HG03135 (cell line): ENCODE measurements around the gene SLC10A4.
"Not testable (repeated sequence)": the region's sequence is repeated elsewhere in the genome, so short reads cannot be mapped to it uniquely, and the experiment has no call there.

Source experiments
- ATAC-seq: cut with Tn5 transposase; IDR thresholded peaks from one replicate; pipeline ENCODE4 v1.9.1; 2021; ENCODE audit warnings: mild to moderate bottlenecking, moderate library complexity; ENCODE audit not compliant: unreplicated experiment

SLC10A4 gene, protein sequence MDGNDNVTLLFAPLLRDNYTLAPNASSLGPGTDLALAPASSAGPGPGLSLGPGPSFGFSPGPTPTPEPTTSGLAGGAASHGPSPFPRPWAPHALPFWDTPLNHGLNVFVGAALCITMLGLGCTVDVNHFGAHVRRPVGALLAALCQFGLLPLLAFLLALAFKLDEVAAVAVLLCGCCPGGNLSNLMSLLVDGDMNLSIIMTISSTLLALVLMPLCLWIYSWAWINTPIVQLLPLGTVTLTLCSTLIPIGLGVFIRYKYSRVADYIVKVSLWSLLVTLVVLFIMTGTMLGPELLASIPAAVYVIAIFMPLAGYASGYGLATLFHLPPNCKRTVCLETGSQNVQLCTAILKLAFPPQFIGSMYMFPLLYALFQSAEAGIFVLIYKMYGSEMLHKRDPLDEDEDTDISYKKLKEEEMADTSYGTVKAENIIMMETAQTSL

DNA sequence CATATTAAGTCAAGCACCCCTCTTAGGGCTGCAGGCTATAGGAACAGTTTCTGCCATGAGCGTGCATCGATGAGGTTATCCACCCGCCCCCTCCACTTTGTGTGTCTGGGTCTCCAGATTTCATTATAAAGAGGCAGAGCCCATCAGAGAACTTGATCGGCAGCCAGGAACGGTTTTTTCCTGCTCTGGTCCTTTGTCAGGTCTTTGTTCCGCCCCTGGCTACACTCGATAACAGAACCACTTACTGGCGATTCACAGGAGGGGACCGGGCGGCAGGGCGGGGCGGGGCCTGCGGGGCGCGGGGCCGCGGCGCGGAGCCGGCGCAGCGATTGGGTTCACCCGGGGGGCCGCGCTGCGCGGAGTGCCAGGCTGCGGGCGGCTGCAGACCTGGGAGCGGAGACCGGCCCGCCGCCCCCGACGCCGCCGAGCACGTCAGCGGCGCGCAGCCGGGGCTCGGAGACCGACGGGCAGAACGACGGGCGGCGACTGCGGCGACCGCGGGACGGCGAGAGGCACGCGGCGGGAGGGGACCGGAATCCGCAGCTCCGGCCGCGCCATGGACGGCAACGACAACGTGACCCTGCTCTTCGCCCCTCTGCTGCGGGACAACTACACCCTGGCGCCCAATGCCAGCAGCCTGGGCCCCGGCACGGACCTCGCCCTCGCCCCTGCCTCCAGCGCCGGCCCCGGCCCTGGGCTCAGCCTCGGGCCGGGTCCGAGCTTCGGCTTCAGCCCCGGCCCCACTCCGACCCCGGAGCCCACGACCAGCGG lies at the start of gene SLC10A4:
Gene SLC10A4 (plus strand): TSS at position 338 of the 771 bp plus-strand sequence. CDS start 219 bp downstream, at position 557.
- no peak for ATAC-seq

DNA sequence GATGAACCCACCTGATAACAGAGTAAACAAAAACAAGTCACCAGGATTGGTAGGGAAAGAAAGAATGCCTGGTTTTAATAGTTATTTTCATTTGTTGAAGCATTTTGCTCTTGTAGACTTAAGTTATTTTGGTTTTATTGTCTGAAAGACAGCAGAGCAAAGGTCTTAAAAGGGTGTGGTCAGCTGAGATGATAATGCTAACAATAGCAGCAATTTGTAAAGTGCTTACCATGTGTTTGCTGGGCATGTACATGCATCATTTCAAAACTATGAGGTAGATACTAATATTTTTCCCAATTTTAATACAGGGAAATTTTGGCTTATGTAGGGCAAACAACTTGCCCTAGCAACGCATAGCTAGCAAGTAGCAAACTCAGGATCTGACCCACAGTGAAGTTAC lies 46.8 kb upstream of the SLC10A4 start:
- ATAC-seq = no peak

DNA sequence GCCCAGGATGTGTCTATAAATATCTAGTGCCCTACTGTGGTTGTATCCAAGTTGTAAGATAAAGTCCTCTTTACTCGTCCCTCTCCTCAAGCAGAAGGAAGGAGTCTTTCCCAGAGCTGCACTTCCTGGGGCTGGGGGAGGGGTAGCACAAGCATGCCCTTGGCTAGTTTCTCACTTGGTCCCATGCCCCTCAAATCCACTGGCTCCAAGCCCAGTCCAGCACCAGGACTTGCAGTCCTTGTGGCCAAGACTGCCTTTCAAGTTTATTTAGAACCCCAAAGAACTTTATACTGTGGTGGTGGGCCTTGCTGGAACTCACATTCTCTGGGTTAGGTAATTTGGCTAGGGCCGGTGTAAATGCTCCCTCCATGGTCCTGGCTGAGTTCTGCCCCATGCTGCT lies 43.2 kb upstream of the SLC10A4 start:
- no peak for ATAC-seq

DNA sequence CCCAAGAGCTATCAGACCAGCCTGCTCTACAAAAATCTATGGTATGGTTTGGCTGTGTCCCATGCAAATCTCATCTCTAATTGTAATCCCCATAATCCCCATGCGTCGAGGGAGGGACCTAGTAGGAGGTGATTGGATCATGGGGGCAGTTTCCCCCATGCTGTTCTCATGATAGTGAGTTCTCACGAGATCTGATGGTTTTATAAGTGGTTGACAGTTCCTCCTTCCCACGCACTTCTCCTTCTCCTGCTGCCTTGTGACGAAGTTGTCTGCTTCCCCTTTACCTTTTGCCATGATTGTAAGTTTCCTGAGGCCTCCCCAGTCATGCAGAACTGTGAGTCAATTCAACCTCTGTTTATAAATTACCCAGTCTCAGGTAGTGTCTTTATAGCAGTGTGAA lies 42.2 kb upstream of the SLC10A4 start:
- ATAC-seq = not testable (repeated sequence)

DNA sequence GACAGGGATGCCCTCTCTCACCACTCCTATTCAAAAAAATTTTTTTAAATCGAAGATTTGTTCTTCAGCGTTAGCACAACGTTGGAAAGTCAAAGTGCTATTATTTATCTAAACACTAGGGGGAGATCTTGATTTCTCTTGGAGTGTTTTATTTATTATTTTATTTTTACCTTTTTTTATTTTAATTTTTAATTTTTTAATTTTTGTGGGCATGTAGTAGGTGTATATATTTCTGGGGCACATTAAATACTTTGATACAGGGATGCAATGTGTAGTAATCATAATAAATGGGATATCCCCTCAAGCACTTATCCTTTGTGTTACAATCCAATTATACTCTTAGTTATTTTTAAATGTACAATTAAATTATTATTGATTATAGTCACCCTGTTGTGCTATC lies 37.4 kb upstream of the SLC10A4 start:
- no peak for ATAC-seq

DNA sequence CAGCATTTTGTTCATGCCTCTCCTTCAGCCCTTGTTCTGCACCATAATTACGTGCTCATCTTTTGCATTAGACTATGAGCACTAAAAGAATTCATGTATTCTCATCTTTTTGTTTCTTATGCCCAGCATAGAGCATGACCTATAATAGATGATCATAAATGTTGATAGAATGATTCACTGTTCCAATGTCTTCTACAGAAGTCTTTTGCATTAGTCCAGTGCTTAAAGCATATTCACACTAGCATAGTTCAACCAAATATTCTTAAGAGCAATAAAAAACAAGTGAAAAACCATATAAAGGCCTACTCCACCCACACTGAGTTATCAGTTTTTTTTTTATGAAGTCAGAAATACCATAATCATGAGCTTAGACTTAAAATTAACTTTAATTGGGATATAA lies 36.5 kb upstream of the SLC10A4 start:
- ATAC-seq = no peak

DNA sequence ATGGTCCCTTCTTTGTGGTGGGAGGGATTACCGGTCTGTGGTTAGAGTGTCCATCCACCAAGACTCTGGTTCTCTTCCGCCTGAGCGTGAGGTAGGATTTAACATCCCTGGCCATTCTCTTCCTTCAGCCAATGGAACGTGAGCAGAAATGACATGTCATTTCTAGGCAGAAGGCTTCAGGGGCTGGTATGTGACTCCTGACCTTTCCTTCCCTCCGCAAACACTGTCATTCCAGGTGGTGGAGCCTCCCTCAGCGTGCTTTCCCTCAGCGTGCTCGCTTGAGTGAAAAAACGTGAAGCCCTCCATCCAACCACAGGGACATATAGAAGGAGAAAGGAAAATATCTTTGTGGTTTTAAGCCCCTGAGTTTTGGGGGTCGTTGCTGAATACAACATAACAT lies 34.0 kb upstream of the SLC10A4 start:
- ATAC-seq = no peak

DNA sequence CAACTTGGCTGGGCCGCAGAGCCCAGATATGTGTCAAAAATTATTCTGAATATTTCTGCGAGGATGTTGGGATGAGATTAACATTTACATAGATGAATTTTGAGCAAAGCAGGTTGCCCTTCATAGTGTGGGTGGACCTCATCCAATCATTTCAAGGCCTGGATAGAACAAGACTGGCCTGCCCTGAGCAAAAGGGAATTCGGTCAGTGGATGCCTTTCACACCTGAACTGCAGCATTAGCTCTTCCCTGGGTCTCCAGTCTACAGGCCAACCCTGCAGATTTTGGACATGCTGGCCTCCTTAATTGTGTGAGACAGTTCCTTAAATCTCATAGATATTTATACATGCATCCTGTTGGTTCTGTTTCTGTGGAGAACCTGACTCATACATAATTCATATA lies 32.4 kb upstream of the SLC10A4 start:
- ATAC-seq = no peak

DNA sequence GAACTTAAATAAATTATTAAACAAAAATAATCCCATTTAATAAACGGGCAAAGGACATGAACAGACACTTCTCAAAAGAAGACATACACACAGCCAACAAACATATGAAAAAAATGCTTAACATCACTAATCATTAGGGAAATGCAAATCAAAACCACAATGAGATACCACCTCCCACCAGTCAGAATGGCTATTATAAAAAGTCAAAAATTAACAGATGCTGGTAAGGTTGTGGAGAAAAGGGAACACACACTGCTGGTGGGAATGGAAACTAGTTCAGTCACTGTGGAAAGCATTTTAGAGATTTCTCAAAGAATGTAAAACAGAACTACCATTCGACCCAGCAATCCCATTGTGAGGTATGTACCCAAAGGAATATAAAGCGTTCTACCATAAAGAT lies 31.5 kb upstream of the SLC10A4 start:
- ATAC-seq = not testable (repeated sequence)

DNA sequence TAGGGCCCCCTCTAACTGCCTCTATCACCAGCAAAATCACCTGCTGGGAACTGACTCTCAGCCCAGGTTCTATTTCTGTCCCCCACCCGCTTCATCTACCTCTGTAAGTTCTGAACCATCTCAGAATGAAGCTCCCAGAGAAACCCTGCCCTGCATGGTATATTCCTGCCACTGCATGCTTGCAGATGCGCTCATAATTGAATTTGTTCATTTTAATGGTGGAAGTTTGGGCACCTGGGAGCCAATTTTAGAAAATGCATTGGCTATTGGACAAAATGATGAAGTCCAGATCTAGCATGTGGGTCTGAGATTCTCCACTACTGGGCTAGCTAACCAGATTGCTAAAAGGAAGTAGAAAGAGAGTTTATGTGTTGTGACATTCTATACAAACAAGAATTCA lies 28.6 kb upstream of the SLC10A4 start:
- no peak for ATAC-seq

DNA sequence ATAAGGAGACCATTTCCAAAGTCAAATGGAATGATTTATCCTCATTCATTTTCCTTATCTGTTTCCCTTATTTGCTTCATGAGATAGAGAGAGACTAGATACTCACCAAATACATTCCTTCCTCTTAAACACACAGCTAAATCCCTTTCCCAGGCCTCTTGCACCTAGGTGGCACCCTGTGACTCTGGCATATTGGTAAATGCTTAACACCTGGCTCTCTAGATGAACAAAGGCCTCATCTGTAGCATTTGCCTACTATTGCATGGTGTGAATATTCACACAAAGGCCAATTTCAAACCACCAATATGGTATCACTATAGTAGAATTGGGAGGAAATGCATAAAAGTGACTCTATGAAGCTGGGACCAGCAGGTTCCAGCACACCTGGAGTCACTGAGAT lies 22.1 kb upstream of the SLC10A4 start:
- ATAC-seq = no peak

DNA sequence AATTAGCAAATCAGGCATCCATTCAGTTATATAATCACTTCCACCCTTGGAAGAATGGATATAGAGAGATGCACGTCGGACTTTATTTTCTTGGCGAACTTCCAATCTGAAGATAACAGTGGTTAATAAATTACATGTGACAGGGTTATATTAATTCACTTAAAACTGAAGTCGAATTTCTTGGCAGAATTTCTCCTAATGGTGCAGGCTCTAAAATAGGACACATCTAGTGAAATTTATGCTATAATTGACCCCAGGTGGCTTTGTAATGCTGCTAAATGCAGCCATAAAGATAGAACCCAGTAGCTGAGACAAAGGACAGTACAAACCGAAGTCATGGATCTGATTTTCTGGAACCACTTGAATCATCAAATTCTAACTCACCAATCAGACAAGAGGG lies 20.8 kb upstream of the SLC10A4 start:
- no peak for ATAC-seq

DNA sequence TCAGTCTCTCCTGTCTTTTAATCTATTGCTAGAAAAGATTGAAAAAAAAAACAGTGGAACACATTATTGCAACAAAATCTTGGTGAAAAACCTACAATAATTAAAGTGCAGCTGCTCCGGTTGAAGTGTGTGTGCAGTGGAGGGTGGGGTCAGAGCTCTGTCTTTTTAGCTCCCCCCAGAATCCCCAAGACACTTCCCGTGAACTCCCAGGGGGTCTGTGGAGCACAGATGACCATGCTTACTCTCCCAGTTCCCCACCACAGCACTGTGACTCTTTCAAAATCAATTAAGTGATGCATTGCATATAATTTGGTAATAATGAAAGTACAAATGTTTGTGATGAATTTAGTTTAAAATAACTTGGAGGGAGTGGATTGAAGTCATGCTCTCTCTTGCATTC lies 15.7 kb upstream of the SLC10A4 start:
- ATAC-seq = no peak

DNA sequence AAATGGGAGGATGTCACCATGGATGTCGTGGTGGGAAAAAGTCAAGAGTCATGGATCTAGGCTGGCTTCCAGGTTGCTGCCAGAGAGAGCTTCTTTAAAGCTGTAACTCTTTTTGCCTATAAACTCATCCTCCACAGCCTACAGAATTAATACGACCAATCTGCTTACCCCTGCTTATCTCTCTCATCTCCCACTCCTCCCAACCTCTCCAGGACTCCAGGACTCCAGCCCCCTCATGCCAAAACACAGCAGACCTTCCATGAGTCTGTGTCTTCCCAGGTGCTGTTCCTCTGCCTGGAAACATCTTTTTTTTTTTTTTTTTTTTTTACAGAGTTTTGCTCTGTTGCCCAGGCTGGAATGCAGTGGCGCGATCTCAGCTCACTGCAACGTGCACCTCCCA lies 15.3 kb upstream of the SLC10A4 start:
- ATAC-seq = no peak

DNA sequence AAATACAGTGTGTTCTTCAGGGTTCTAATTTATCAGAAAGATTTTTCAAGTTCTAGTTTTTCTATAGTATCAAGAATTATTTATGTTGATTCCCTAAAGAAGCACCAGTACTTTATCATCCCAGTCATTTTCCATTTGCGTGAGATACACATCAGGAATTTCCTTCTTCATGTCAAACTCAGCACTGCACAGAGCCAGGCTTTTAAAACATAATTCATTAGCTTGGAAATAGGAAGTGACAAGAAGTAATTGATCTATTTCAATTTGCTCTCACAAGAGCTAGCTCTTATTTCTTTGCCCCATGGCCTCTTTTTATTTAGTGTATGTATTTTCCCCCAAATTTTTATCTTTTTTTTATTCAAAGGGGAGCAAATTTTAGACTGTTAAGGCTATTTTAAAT lies 13.0 kb upstream of the SLC10A4 start:
- ATAC-seq = no peak

DNA sequence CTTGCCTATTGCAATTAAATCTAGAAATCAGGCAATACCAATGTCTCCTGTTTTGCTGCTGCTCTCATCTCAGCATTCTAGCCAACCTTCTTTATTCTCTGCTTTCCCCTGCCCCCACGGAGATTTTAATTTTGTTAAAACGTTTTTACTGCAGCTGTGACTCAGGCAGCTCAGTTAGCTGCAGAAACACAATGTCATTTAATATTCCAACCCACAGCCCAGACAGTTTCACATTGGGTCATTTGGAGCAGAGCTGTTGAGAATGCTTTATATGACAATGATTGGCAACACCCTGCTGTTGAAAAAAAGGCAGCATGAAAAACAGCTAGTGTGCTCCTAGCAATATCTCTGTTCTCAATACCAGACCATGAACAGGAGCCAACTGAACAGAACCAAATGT lies 12.6 kb upstream of the SLC10A4 start:
- ATAC-seq = no peak

DNA sequence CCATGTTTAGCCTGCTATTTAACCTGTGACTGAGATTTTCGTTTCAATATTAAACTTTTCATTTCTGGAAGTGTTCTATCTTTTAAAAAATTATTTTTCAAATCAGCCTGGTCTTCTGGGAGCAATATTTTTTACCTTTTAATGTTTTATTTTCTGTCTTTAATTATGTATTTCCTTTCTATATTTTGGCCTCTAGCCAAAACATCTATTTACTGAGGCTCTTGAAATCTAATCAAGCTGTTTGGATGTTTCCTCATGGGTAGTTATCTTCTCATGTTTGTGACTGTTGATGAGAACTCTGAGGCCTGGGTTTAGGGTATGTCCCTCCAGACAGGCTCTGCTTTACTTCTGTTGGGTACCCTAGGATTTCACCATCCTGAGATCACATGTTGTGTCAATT lies 10.3 kb upstream of the SLC10A4 start:
- ATAC-seq = no peak

DNA sequence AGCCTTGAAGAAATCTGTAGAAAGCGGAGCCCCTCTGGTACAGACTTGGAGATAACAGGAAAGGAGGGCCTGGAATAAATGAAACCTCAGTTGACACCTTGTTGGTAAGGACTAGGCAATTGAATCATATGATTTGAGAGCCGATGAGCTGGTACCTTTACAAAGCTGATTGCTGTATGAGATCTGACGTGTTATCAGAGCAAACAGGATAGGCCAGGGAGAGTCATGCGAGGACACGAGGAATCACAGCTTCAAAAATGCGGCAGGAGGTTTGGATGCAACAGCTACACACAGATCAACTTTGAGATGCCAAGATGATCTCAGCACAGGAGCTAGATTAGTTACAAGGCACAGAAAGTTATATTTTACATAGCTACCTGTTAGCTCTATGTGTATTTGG lies 7.4 kb upstream of the SLC10A4 start:
- ATAC-seq = no peak

DNA sequence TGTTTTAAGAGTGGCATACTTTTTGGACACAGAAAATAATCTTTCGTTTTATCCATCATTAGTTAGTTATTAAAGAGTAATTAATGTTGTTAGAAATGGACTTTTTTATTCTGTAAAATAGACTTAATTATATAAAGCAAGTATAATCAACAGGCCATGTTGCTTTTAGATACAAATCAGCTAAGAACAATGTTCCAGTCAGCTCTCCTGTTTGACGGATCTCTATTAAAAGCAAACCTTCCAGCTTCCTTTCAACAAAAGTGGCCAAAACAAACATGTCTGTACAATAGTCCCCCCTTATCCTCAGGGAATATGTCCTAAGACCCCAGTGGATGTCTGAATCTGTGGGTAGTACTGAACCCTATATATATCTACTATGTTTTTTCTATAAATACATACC lies 4.9 kb upstream of the SLC10A4 start:
- no peak for ATAC-seq

DNA sequence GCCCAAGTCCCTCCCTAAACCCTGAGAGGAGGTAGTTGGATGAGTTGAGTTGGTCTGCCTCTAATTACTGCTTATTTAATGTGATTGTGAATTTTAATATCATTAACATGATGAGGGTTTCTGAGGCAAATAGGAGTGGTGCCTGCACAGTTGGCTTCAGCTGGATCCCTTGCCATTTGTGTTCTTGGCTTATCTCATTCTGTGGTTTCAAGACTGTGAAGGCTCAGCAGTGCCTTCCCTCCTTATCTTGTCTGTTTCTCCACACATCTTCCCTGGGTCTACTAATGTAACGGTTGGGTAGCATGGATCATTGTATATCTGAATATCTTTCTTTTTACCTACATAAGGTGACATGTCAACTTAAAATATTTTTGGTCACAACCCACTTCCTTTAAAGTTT lies 1.6 kb upstream of the SLC10A4 start:
- no peak for ATAC-seq

DNA sequence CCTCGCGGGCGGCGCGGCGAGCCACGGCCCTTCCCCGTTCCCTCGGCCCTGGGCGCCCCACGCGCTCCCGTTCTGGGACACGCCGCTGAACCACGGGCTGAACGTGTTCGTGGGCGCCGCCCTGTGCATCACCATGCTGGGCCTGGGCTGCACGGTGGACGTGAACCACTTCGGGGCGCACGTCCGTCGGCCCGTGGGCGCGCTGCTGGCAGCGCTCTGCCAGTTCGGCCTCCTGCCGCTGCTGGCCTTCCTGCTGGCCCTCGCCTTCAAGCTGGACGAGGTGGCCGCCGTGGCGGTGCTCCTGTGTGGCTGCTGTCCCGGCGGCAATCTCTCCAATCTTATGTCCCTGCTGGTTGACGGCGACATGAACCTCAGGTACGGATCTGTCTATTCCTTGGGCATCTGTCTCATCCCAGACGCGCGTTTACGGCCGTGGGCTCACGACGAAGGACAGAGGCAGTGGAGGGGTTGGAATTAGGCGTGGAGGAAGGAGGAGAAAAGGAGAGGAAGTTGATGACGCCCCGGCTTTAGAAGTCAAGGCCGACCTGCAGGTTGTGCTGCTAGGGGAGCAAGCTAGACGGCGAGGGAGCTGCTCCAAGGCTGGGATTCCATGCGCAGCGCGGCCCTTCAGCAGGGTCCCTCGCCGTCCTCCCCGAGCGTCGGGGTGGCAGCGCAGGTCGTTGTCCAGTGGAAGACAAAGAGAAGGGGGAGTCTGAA lies 792 bp downstream of the SLC10A4 start:
- no peak for ATAC-seq
